GM19240 (cell line): ENCODE results near the gene EXPH5.
"Not testable (repeated sequence)": the region's sequence is repeated elsewhere in the genome, so short reads cannot be mapped to it uniquely, and the experiment has no call there.

Experiments used
- DNase-seq: peaks from one replicate; pipeline ENCODE4 v3.0.0; 2011; ENCODE audit warnings: low spot score; ENCODE audit not compliant: insufficient read length

The EXPH5 gene

GRCh38 chr11:108593214-108593922 is at the start of gene EXPH5:
Gene EXPH5 (minus strand): TSS chr11:108593768. CDS start chr11:108593536, 232 bp downstream.
- DNase-seq = peak; percentile 69

- DNase-seq = not testable (repeated sequence)
These were observed 48.2 kb upstream of the EXPH5 start for GRCh38 chr11:108641752-108642151.

GRCh38 chr11:108639146-108639545 is 45.6 kb upstream of the EXPH5 start:
- DNase-seq = no peak

GRCh38 chr11:108636222-108636621 is 42.7 kb upstream of the EXPH5 start:
- DNase-seq = no peak

- no peak for DNase-seq
These were observed 41.5 kb upstream of the EXPH5 start for GRCh38 chr11:108635106-108635505.

GRCh38 chr11:108632041-108632704 is 38.6 kb upstream of the EXPH5 start:
- no peak for DNase-seq

GRCh38 chr11:108629274-108629673 is 35.7 kb upstream of the EXPH5 start:
- no peak for DNase-seq

- DNase-seq = no peak
These were observed 35.2 kb upstream of the EXPH5 start for GRCh38 chr11:108628812-108629211.

- no peak for DNase-seq
These were observed 34.8 kb upstream of the EXPH5 start for GRCh38 chr11:108628326-108628725.

- no peak for DNase-seq
These were observed 30.8 kb upstream of the EXPH5 start for GRCh38 chr11:108624196-108624925.

GRCh38 chr11:108622341-108622740 is 28.8 kb upstream of the EXPH5 start:
- no peak for DNase-seq

- DNase-seq = peak; percentile 14
These were observed 27.6 kb upstream of the EXPH5 start for GRCh38 chr11:108620958-108621772.

GRCh38 chr11:108618529-108618928 is 25.0 kb upstream of the EXPH5 start:
- no peak for DNase-seq

- no peak for DNase-seq
These were observed 23.5 kb upstream of the EXPH5 start for GRCh38 chr11:108617055-108617454.

- DNase-seq = no peak
These were observed 23.0 kb upstream of the EXPH5 start for GRCh38 chr11:108616549-108616948.

GRCh38 chr11:108614086-108614485 is 20.5 kb upstream of the EXPH5 start:
- no peak for DNase-seq

GRCh38 chr11:108609682-108610081 is 16.1 kb upstream of the EXPH5 start:
- no peak for DNase-seq

- DNase-seq = no peak
These were observed 15.0 kb upstream of the EXPH5 start for GRCh38 chr11:108608548-108608947.

- DNase-seq = no peak
These were observed 13.1 kb upstream of the EXPH5 start for GRCh38 chr11:108606495-108607160.

GRCh38 chr11:108606070-108606469 is 12.5 kb upstream of the EXPH5 start:
- no peak for DNase-seq

- DNase-seq = not testable (repeated sequence)
These were observed 9.2 kb upstream of the EXPH5 start for GRCh38 chr11:108602818-108603217.
